Measurements from ENCODE around the gene ACOD1. TPM values are rescaled to one million over a fixed set of nuclear protein-coding genes. Genes with fewer than 3 reads are reported as not detected.

ACOD1 gene
- total RNA-seq, 1 experiment from 2014 or later: not detected

- no peak overlapping the region for H3K14ac ChIP-seq (ENCODE audit: insufficient read depth, low read length)
- H3K9ac ChIP-seq (ENCODE audit: extremely low read depth, insufficient read length, low read length): no peak overlapping the region
- Mint-ChIP-seq H3K9me3 (peaks cover 3 to 7% of the 10 kb centered on the region in 2 experiments), H3K4me1 (no peaks in the 10 kb centered on the region), H3K27ac (no peak overlapping the region), H3K36me3 (ENCODE audit: insufficient read depth in 1 of 3, low read depth in 3 of 3) (peaks cover 0 to 4% (median 3%) of the 10 kb centered on the region in 3 experiments; a peak in 3 of 7 replicates), H3K27me3 (ENCODE audit: low read depth) (no peaks in the 10 kb centered on the region), H3K4me3 (no peak overlapping the region)
- no peak overlapping the region for H3K4me2 ChIP-seq (ENCODE audit: insufficient read depth, insufficient read length, low read length)
- H3K4me1 ChIP-seq (ENCODE audit: insufficient read depth, low read length): no peaks in the 10 kb centered on the region
- no peaks in the 10 kb centered on the region for H3K79me2 ChIP-seq (ENCODE audit: insufficient read depth, low read length)
- DNase-seq: no peak
- H4K91ac ChIP-seq (ENCODE audit: insufficient read length, low read depth, low read length): no peak overlapping the region
- no peaks in the 10 kb centered on the region for H3K9me3 ChIP-seq (ENCODE audit: control insufficient read depth, low read depth, low read length)
- H3K23ac ChIP-seq (ENCODE audit: insufficient read length, low read depth, low read length): no peak overlapping the region
- WGBS (ENCODE audit: extremely low coverage, insufficient read length, low lambda C conversion rate): no CpG with 5 or more reads among the region's 2 CpGs
- no peak overlapping the region for H4K5ac ChIP-seq (ENCODE audit: insufficient read length, low read depth, low read length)
- H3K4ac ChIP-seq (ENCODE audit: low read depth, low read length): no peak overlapping the region
- no peak overlapping the region for H3T11ph ChIP-seq (ENCODE audit: low read length)
- TF ChIP-seq CTCF (conservative IDR thresholded peaks at IDR 0.05): no peak
- no peaks in the 10 kb centered on the region for H3K27me3 ChIP-seq (ENCODE audit: insufficient read depth, low read length)
- H2BK20ac ChIP-seq (ENCODE audit: low read depth, low read length, poor library complexity, severe bottlenecking): no peak overlapping the region
- no peaks in the 10 kb centered on the region for H3K79me1 ChIP-seq (ENCODE audit: insufficient read depth, low read depth, low read length, poor library complexity, severe bottlenecking)
- no peak overlapping the region for H4K8ac ChIP-seq (replicated peaks; ENCODE audit: insufficient read length, low read depth, low read length)
- H2AFZ ChIP-seq (ENCODE audit: low read length): no peak overlapping the region
- no peak overlapping the region for H2BK5ac ChIP-seq (ENCODE audit: insufficient read length, low read length)
- H3K56ac ChIP-seq (ENCODE audit: insufficient read length, low read depth, low read length): no peak overlapping the region
- no peaks in the 10 kb centered on the region for H4K20me1 ChIP-seq (ENCODE audit: control insufficient read depth, insufficient read depth, insufficient read length)
- no peak overlapping the region for H2BK12ac ChIP-seq (ENCODE audit: insufficient read length, low read depth, low read length)
- H2BK120ac ChIP-seq (ENCODE audit: low read depth, low read length, poor library complexity, severe bottlenecking): no peak overlapping the region
- H2AK5ac ChIP-seq (ENCODE audit: insufficient read length, low read length): no peak overlapping the region
- no peak overlapping the region for H2BK15ac ChIP-seq (ENCODE audit: low read depth, low read length)
- H3K27ac ChIP-seq (ENCODE audit: insufficient read length, low read depth, low read length): no peak overlapping the region
- H3K18ac ChIP-seq (ENCODE audit: insufficient read length, low read depth, low read length): no peak overlapping the region
- H3K23me2 ChIP-seq (ENCODE audit: insufficient read length, low read depth, low read length, poor library complexity, severe bottlenecking): no peaks in the 10 kb centered on the region
Measured at GRCh38 chr13:76904507-76904906, 43.8 kb upstream of the ACOD1 start.

Data from H9 (cell line).